OCI-LY7 (cell line): ENCODE measurements around the gene NOS3. TPM values are rescaled to one million over a fixed set of nuclear protein-coding genes. Genes with fewer than 3 reads are reported as not detected.

Experiments used
- BruUV-seq: library from RNA; stranded (reverse); fragments of 400-500 nt; replicated peaks from 2 replicates; lab custom pipeline; 2021; lab: Mats Ljungman, UMichigan
- CTCF ChIA-PET: fragments of 300-600 bp; sonication (Branson Sonifier 250); formaldehyde crosslinking; loops from one replicate; lab custom pipeline; 2022; ENCODE audit warnings: antibody characterized with exemption; ENCODE audit not compliant: unreplicated experiment; lab: Charles Lee
- POLR2A ChIA-PET: fragments of 300-600 bp; sonication (Branson Sonifier 250); formaldehyde crosslinking; loops from one replicate; lab custom pipeline; 2022; ENCODE audit warnings: antibody characterized with exemption; lab: Charles Lee
- DNase-seq: peaks from one replicate; pipeline ENCODE4 v3.0.0-alpha.2; 2015; ENCODE audit warnings: low spot score
- H2AFZ ChIP-seq: fragments of 200-600 bp; sonication (generic), shearing (Covaris generic); 2 replicates; pipeline ENCODE4 v1.6.1; 2014; ENCODE audit warnings: mild to moderate bottlenecking, antibody characterized with exemption, low read length, moderate library complexity
- H3K27ac ChIP-seq: fragments of 200-600 bp; sonication (generic); 2 replicates; pipeline ENCODE4 v1.5.1; 2014; ENCODE audit warnings: mixed run types, low read depth, mild to moderate bottlenecking, moderate library complexity, low read length, inconsistent platforms; ENCODE audit not compliant: poor library complexity, severe bottlenecking
- H3K36me3 ChIP-seq: fragments of 200-600 bp; sonication (generic); 2 replicates; pipeline ENCODE4 v1.6.1; 2014; ENCODE audit warnings: mild to moderate bottlenecking, antibody characterized with exemption, low read length, moderate library complexity, mixed read lengths; ENCODE audit not compliant: insufficient read depth
- H3K4me1 ChIP-seq: fragments of 200-600 bp; sonication (generic); 2 replicates; pipeline ENCODE4 v1.5.1; 2014; ENCODE audit warnings: mild to moderate bottlenecking, low read length; ENCODE audit not compliant: insufficient read depth, poor library complexity, severe bottlenecking
- H3K4me2 ChIP-seq: fragments of 200-600 bp; sonication (generic); 2 replicates; pipeline ENCODE4 v1.6.1; 2014; ENCODE audit warnings: mild to moderate bottlenecking, low read length
- H3K4me3 ChIP-seq: fragments of 200-600 bp; sonication (generic); 2 replicates; pipeline ENCODE4 v1.5.1; 2014; ENCODE audit warnings: mild to moderate bottlenecking, low read depth, low read length; ENCODE audit not compliant: poor library complexity, severe bottlenecking
- H3K79me2 ChIP-seq: fragments of 200-600 bp; sonication (generic); 2 replicates; pipeline ENCODE4 v1.6.1; 2016; ENCODE audit warnings: low read depth, mild to moderate bottlenecking, low read length, moderate library complexity, mixed read lengths; ENCODE audit not compliant: insufficient read depth
- H3K9me2 ChIP-seq: fragments of 200-600 bp; sonication (generic); 2 replicates; pipeline ENCODE4 v1.6.1; 2016; ENCODE audit warnings: mild to moderate bottlenecking, low read length, mixed read lengths; ENCODE audit not compliant: insufficient read depth
- H3K9me3 ChIP-seq: fragments of 200-600 bp; sonication (generic); 2 replicates; pipeline ENCODE4 v1.6.1; 2014; ENCODE audit warnings: mild to moderate bottlenecking, mixed run types, low read length, mixed read lengths
- H4K20me1 ChIP-seq: fragments of 200-600 bp; sonication (generic); 2 replicates; pipeline ENCODE4 v1.6.1; 2014; ENCODE audit warnings: mild to moderate bottlenecking, antibody characterized with exemption, low read length, moderate library complexity, mixed read lengths; ENCODE audit not compliant: insufficient read depth
- EZH2phosphoT487 ChIP-seq: fragments of 200-600 bp; sonication (generic); IDR thresholded peaks from 2 replicates; pipeline ENCODE4 v1.6.1; 2018; ENCODE audit warnings: low read depth, borderline replicate concordance, mild to moderate bottlenecking, mixed run types, antibody characterized with exemption, low read length, moderate library complexity, mixed read lengths
- intact Hi-C: fragments of 100-400 bp; cut with micrococcal nuclease; formaldehyde crosslinking; loops from one replicate; pipeline ENCODE4 v1.10.0; 2022; ENCODE audit not compliant: unreplicated experiment
- total RNA-seq, 2 experiments: library from RNA; depleted of rRNA in 1 of 2; stranded (reverse); fragments of >200 nt in 1 of 2; shearing (Covaris generic) in 1 of 2; gene quantifications; 2 replicates each; pipeline ENCODE4 v1.2.3, GENCODE V29; 2014 to 2022
- TF ChIP-seq, protein P1 (sequence below): fragments of 200-600 bp; sonication (generic); conservative IDR thresholded peaks from 2 replicates; pipeline ENCODE4 v1.5.1; 2014; ENCODE audit warnings: mild to moderate bottlenecking, antibody characterized with exemption, low read length, moderate library complexity, mixed read lengths

NOS3 gene
- total RNA-seq, 2 experiments from 2014 or later, result 0.78 to 0.82 TPM

- no peak overlapping the region for H3K4me2 ChIP-seq
- no TSS peak for BruUV-seq
- DNase-seq, result no peak
- no peak overlapping the region for H2AFZ ChIP-seq
- no peak overlapping the region for H3K4me3 ChIP-seq
- H3K79me2 ChIP-seq, result no peaks in the 10 kb centered on the region
- no peaks in the 10 kb centered on the region for H3K9me2 ChIP-seq
- intact Hi-C loops, result loop anchor here (10.0 kb wide), 2 partner anchors 114 to 596 kb away; partner anchors contain the start of genes AGAP3, FASTK, TMUB1 and ZNF775
- H4K20me1 ChIP-seq, result no peaks in the 10 kb centered on the region
- no peaks in the 10 kb centered on the region for H3K36me3 ChIP-seq
- POLR2A ChIA-PET, result no interaction called here
- CTCF ChIA-PET, result no interaction called here
- peaks cover 33% of the 10 kb centered on the region for H3K4me1 ChIP-seq
- TF ChIP-seq, protein P1, sequence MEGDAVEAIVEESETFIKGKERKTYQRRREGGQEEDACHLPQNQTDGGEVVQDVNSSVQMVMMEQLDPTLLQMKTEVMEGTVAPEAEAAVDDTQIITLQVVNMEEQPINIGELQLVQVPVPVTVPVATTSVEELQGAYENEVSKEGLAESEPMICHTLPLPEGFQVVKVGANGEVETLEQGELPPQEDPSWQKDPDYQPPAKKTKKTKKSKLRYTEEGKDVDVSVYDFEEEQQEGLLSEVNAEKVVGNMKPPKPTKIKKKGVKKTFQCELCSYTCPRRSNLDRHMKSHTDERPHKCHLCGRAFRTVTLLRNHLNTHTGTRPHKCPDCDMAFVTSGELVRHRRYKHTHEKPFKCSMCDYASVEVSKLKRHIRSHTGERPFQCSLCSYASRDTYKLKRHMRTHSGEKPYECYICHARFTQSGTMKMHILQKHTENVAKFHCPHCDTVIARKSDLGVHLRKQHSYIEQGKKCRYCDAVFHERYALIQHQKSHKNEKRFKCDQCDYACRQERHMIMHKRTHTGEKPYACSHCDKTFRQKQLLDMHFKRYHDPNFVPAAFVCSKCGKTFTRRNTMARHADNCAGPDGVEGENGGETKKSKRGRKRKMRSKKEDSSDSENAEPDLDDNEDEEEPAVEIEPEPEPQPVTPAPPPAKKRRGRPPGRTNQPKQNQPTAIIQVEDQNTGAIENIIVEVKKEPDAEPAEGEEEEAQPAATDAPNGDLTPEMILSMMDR, result no peak
- no peak for TF ChIP-seq EZH2phosphoT487
- no peak overlapping the region for H3K27ac ChIP-seq
- no peaks in the 10 kb centered on the region for H3K9me3 ChIP-seq
Measured at GRCh38 chr7:150970424-150970823, 20.4 kb upstream of the NOS3 start.

DNA sequence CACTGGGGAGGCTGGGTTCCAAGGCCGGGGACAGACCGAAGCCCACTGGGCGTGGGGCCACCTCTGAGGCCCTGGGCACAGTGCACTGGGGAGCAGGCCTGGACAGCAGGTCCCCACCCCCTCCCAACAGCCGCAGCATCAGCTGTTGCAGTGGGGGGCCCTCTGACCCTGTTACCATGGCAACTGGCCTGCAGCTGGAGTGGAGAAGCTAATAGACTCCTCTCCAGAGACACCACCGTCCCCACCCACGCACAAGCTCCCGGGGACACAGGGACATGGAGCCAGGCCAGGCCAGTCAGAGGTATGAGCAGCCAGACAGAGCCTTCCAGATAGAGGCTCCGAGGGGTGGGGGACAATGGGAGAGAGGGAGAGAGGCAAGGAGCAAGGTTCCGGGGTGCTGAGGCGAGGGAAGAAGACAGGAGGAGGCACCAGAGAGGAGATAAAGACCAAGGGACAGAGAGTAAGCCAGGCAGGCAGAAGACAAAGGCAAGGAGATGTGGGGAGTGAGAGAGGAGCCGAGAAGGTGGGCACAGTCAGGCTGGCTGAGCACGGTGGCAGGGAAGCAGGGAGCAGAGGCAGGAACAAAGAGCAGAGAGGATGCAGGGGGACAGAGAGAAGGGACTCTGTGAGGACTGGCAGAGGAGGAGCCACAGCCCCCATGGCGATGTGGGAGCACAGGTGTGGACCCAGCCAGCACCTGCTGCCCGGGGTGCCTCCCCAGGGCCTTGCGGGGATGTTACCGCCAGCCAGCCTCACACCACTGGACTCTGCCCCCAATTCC lies 19.4 kb upstream of the NOS3 start:
- Histone ChIP-seq H2AFZ (no peak overlapping the region), H3K9me2 (no peaks in the 10 kb centered on the region), H4K20me1 (no peaks in the 10 kb centered on the region), H3K36me3 (no peaks in the 10 kb centered on the region), H3K4me1 (peaks cover 43% of the 10 kb centered on the region), H3K4me2 (0 out of 2 replicates have a peak overlapping the region, but pooled peaks have one; percentile 6), H3K4me3 (no peak overlapping the region), H3K9me3 (no peaks in the 10 kb centered on the region), H3K27ac (no peak overlapping the region), H3K79me2 (no peaks in the 10 kb centered on the region)
- intact Hi-C loops, result loop anchor here (10.0 kb wide), 2 partner anchors 113 to 597 kb away; partner anchors contain the start of genes AGAP3, FASTK, TMUB1 and ZNF775
- ChIA-PET CTCF (no interaction called here), POLR2A (interaction anchor here (0.5 to 0.6 kb wide), 2 partner anchors 58 to 123 kb away, joined by 3 to 4 read pairs; no protein-coding TSS in a partner anchor)
- TF ChIP-seq, protein P1, result no peak
- no peak for TF ChIP-seq EZH2phosphoT487
- no TSS peak for BruUV-seq
- DNase-seq, result peak; percentile 37

DNA sequence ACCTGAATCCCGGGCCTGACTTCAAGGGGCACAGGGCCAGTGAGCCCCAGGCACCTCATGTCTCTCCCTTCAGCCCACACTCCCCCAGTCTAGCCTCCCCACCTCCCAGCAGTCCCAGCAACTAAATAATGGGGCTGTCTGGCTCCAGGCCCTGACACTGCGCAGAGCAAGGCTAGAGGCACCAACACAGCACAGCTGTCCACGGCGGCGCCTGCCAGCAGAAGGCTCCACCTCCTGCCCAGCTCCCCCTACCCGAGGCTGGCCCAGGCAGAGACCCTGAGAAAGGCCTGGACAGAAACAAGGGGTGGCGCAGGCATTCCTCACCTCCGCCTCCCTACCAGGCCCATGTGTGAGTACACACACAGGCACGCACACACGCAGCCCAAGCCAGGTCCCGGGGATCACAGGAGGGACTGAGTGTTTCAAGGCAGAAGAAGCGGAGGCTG lies 18.8 kb upstream of the NOS3 start:
- intact Hi-C loops, result loop anchor here (10.0 kb wide), 2 partner anchors 113 to 597 kb away; partner anchors contain the start of genes AGAP3, FASTK, TMUB1 and ZNF775

More for the DNA sequence above, 18.8 kb upstream of the NOS3 start:
- ChIA-PET POLR2A (no interaction called here), CTCF (no interaction called here)
- no peak overlapping the region for H3K27ac ChIP-seq
- H3K9me3 ChIP-seq, result no peaks in the 10 kb centered on the region
- H3K4me2 ChIP-seq, result no peak overlapping the region
- H3K4me3 ChIP-seq, result no peak overlapping the region
- H2AFZ ChIP-seq, result no peak overlapping the region
- no peak for TF ChIP-seq EZH2phosphoT487
- TF ChIP-seq, protein P1, result no peak
- BruUV-seq, result no TSS peak
- no peaks in the 10 kb centered on the region for H4K20me1 ChIP-seq
- DNase-seq, result no peak
- H3K9me2 ChIP-seq, result no peaks in the 10 kb centered on the region
- H3K4me1 ChIP-seq, result peaks cover 49% of the 10 kb centered on the region
- H3K79me2 ChIP-seq, result no peaks in the 10 kb centered on the region
- no peaks in the 10 kb centered on the region for H3K36me3 ChIP-seq
